OCI-LY7 (cell line): ENCODE results near the gene EBF3. TPM values are rescaled to one million over a fixed set of nuclear protein-coding genes. Genes with fewer than 3 reads are reported as not detected.

Experiments used
- BruUV-seq: library from RNA; stranded (reverse); fragments of 400-500 nt; replicated peaks from 2 replicates; lab custom pipeline; 2021; lab: Mats Ljungman, UMichigan
- CTCF ChIA-PET: fragments of 300-600 bp; sonication (Branson Sonifier 250); formaldehyde crosslinking; loops from one replicate; lab custom pipeline; 2022; ENCODE audit warnings: antibody characterized with exemption; ENCODE audit not compliant: unreplicated experiment; lab: Charles Lee
- POLR2A ChIA-PET: fragments of 300-600 bp; sonication (Branson Sonifier 250); formaldehyde crosslinking; loops from one replicate; lab custom pipeline; 2022; ENCODE audit warnings: antibody characterized with exemption; lab: Charles Lee
- DNase-seq: peaks from one replicate; pipeline ENCODE4 v3.0.0-alpha.2; 2015; ENCODE audit warnings: low spot score
- H2AFZ ChIP-seq: fragments of 200-600 bp; sonication (generic), shearing (Covaris generic); 2 replicates; pipeline ENCODE4 v1.6.1; 2014; ENCODE audit warnings: mild to moderate bottlenecking, antibody characterized with exemption, low read length, moderate library complexity
- H3K27ac ChIP-seq: fragments of 200-600 bp; sonication (generic); 2 replicates; pipeline ENCODE4 v1.5.1; 2014; ENCODE audit warnings: mixed run types, low read depth, mild to moderate bottlenecking, moderate library complexity, low read length, inconsistent platforms; ENCODE audit not compliant: poor library complexity, severe bottlenecking
- H3K36me3 ChIP-seq: fragments of 200-600 bp; sonication (generic); 2 replicates; pipeline ENCODE4 v1.6.1; 2014; ENCODE audit warnings: mild to moderate bottlenecking, antibody characterized with exemption, low read length, moderate library complexity, mixed read lengths; ENCODE audit not compliant: insufficient read depth
- H3K4me1 ChIP-seq: fragments of 200-600 bp; sonication (generic); 2 replicates; pipeline ENCODE4 v1.5.1; 2014; ENCODE audit warnings: mild to moderate bottlenecking, low read length; ENCODE audit not compliant: insufficient read depth, poor library complexity, severe bottlenecking
- H3K4me2 ChIP-seq: fragments of 200-600 bp; sonication (generic); 2 replicates; pipeline ENCODE4 v1.6.1; 2014; ENCODE audit warnings: mild to moderate bottlenecking, low read length
- H3K4me3 ChIP-seq: fragments of 200-600 bp; sonication (generic); 2 replicates; pipeline ENCODE4 v1.5.1; 2014; ENCODE audit warnings: mild to moderate bottlenecking, low read depth, low read length; ENCODE audit not compliant: poor library complexity, severe bottlenecking
- H3K79me2 ChIP-seq: fragments of 200-600 bp; sonication (generic); 2 replicates; pipeline ENCODE4 v1.6.1; 2016; ENCODE audit warnings: low read depth, mild to moderate bottlenecking, low read length, moderate library complexity, mixed read lengths; ENCODE audit not compliant: insufficient read depth
- H3K9me2 ChIP-seq: fragments of 200-600 bp; sonication (generic); 2 replicates; pipeline ENCODE4 v1.6.1; 2016; ENCODE audit warnings: mild to moderate bottlenecking, low read length, mixed read lengths; ENCODE audit not compliant: insufficient read depth
- H3K9me3 ChIP-seq: fragments of 200-600 bp; sonication (generic); 2 replicates; pipeline ENCODE4 v1.6.1; 2014; ENCODE audit warnings: mild to moderate bottlenecking, mixed run types, low read length, mixed read lengths
- H4K20me1 ChIP-seq: fragments of 200-600 bp; sonication (generic); 2 replicates; pipeline ENCODE4 v1.6.1; 2014; ENCODE audit warnings: mild to moderate bottlenecking, antibody characterized with exemption, low read length, moderate library complexity, mixed read lengths; ENCODE audit not compliant: insufficient read depth
- CTCF ChIP-seq: fragments of 200-600 bp; sonication (generic); conservative IDR thresholded peaks from 2 replicates; pipeline ENCODE4 v1.5.1; 2014; ENCODE audit warnings: mild to moderate bottlenecking, antibody characterized with exemption, low read length, moderate library complexity, mixed read lengths
- EZH2phosphoT487 ChIP-seq: fragments of 200-600 bp; sonication (generic); IDR thresholded peaks from 2 replicates; pipeline ENCODE4 v1.6.1; 2018; ENCODE audit warnings: low read depth, borderline replicate concordance, mild to moderate bottlenecking, mixed run types, antibody characterized with exemption, low read length, moderate library complexity, mixed read lengths
- intact Hi-C: fragments of 100-400 bp; cut with micrococcal nuclease; formaldehyde crosslinking; loops from one replicate; pipeline ENCODE4 v1.10.0; 2022; ENCODE audit not compliant: unreplicated experiment
- total RNA-seq, 2 experiments: library from RNA; depleted of rRNA in 1 of 2; stranded (reverse); fragments of >200 nt in 1 of 2; shearing (Covaris generic) in 1 of 2; gene quantifications; 2 replicates each; pipeline ENCODE4 v1.2.3, GENCODE V29; 2014 to 2022

EBF3 gene
- total RNA-seq, 2 experiments from 2014 or later = not detected

GRCh38 chr10:129851941-129852640, 112.0 kb downstream of the EBF3 start:
- CTCF ChIA-PET = interaction anchor here (0.6 kb wide), 1 partner anchor 926 kb away, joined by 3 read pairs; no protein-coding TSS in a partner anchor
- no TSS peak for BruUV-seq
- intact Hi-C loops = no loop called here
- Histone ChIP-seq H2AFZ (no peak overlapping the region), H3K4me3 (no peak overlapping the region), H3K9me3 (no peaks in the 10 kb centered on the region), H4K20me1 (no peaks in the 10 kb centered on the region), H3K9me2 (no peaks in the 10 kb centered on the region), H3K4me1 (no peaks in the 10 kb centered on the region), H3K27ac (no peak overlapping the region), H3K4me2 (no peak overlapping the region), H3K36me3 (no peaks in the 10 kb centered on the region), H3K79me2 (no peaks in the 10 kb centered on the region)
- no peak for DNase-seq
- TF ChIP-seq EZH2phosphoT487 = no peak
- TF ChIP-seq CTCF = no peak
- POLR2A ChIA-PET = no interaction called here

GRCh38 chr10:129850790-129851189, 113.3 kb downstream of the EBF3 start:
- BruUV-seq = no TSS peak

More at GRCh38 chr10:129850790-129851189, 113.3 kb downstream of the EBF3 start:
- TF ChIP-seq EZH2phosphoT487 (no peak), CTCF (no peak)
- Histone ChIP-seq H3K9me2 (no peaks in the 10 kb centered on the region), H3K4me2 (no peak overlapping the region), H3K27ac (no peak overlapping the region), H3K4me1 (no peaks in the 10 kb centered on the region), H4K20me1 (no peaks in the 10 kb centered on the region), H3K4me3 (no peak overlapping the region), H3K9me3 (no peaks in the 10 kb centered on the region), H3K36me3 (no peaks in the 10 kb centered on the region), H2AFZ (no peak overlapping the region), H3K79me2 (no peaks in the 10 kb centered on the region)
- ChIA-PET CTCF (no interaction called here), POLR2A (no interaction called here)
- intact Hi-C loops = no loop called here
- DNase-seq = no peak
